Measurements from ENCODE around the gene FCN1. TPM values are rescaled to one million over a fixed set of nuclear protein-coding genes. Genes with fewer than 3 reads are reported as not detected.

FCN1 gene
- total and polyA plus RNA-seq, 2 of the 8 experiments (the other 6 are each of a cell fraction or from before 2014, with no cell fraction given): not detected

DNA sequence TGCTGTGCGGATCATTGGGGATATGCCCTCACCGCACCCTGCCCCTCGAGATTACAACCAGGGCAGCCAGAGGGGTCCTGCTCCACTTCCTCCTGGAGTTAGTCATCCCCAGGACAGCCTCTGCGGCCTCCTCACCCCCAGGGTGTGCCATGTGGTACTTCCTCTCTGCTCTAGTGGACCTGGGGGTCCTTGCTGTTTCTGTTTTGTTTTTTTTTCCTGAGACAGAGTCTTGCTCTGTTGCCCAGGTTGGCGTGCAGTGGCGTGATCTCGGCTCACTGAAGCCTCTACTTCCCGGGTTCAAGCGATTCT is 5.2 kb upstream of the FCN1 start:
- Histone ChIP-seq H2BK15ac (ENCODE audit: low read length) (no peak overlapping the region), H2BK12ac (ENCODE audit: low read depth, low read length) (no peak overlapping the region), H4K91ac (replicated peaks; ENCODE audit: insufficient read length, low read length) (no peak overlapping the region), H2BK5ac (ENCODE audit: low read depth, low read length) (no peak overlapping the region), H3K9ac (replicated peaks in 1 of 4; ENCODE audit: extremely low read depth in 1 of 4, low read depth in 3 of 4, low read length in 3 of 4) (no peak overlapping the region), H3K18ac (ENCODE audit: extremely low read depth, low read length) (no peak overlapping the region), H3K4me1 (replicated peaks in 1 of 4; ENCODE audit: control insufficient read depth in 3 of 4, insufficient read depth in 4 of 4, low read length in 3 of 4) (no peaks in the 10 kb centered on the region), H3K23me2 (ENCODE audit: low read depth, low read length) (no peaks in the 10 kb centered on the region), H2BK120ac (replicated peaks; ENCODE audit: low read depth, low read length) (no peak overlapping the region), H2AFZ (ENCODE audit: low read length) (no peak overlapping the region), H3K79me1 (ENCODE audit: low read depth, low read length) (no peaks in the 10 kb centered on the region), H3K27me3 (replicated peaks in 1 of 4; ENCODE audit: control insufficient read depth in 3 of 4, extremely low read depth in 1 of 4, insufficient read depth in 3 of 4, low read length in 3 of 4) (no peaks in the 10 kb centered on the region), H4K20me1 (replicated peaks in 1 of 2; ENCODE audit: control insufficient read depth in 1 of 2, insufficient read depth in 2 of 2, low read length in 2 of 2) (no peaks in the 10 kb centered on the region), H3K23ac (ENCODE audit: insufficient read length) (no peak overlapping the region), H3K4me2 (ENCODE audit: insufficient read depth in 1 of 2, low read depth in 2 of 2, low read length in 2 of 2) (no peak overlapping the region), H3K4me3 (ENCODE audit: extremely low read depth in 1 of 4, insufficient read depth in 2 of 4, low read depth in 3 of 4, low read length in 4 of 4) (no peak overlapping the region), H3K9me3 (ENCODE audit: insufficient read depth in 2 of 2, low read depth in 1 of 2, low read length in 1 of 2) (no peaks in the 10 kb centered on the region; a peak in 1 of 4 replicates), H3K56ac (replicated peaks; ENCODE audit: insufficient read length, low read depth, low read length) (no peak overlapping the region), H2BK20ac (ENCODE audit: low read length) (no peak overlapping the region), H4K8ac (ENCODE audit: extremely low read depth, insufficient read depth, low read length) (no peak overlapping the region), H3K36me3 (ENCODE audit: control insufficient read depth in 2 of 4, insufficient read depth in 4 of 4, low read length in 3 of 4) (no peaks in the 10 kb centered on the region), H4K5ac (ENCODE audit: insufficient read length, low read depth, low read length) (no peak overlapping the region), H3K4ac (replicated peaks; ENCODE audit: insufficient read length, low read depth, low read length) (no peak overlapping the region), H3K14ac (ENCODE audit: insufficient read length) (no peak overlapping the region), H2AK5ac (ENCODE audit: low read depth, low read length) (no peak overlapping the region), H3K79me2 (ENCODE audit: control insufficient read depth in 1 of 2, insufficient read depth in 2 of 2, low read length in 2 of 2) (no peaks in the 10 kb centered on the region), H3K27ac (ENCODE audit: low read depth, low read length) (no peak overlapping the region)
- 97% methylated on average over 9 of the region's 9 CpGs; no CpG with 5 or more reads in 1 of the 2 experiments for WGBS, 2 experiments (ENCODE audit: extremely low coverage in 1 of 2, insufficient coverage in 1 of 2, insufficient read length in 1 of 2, insufficient replicate concordance in 2 of 2, low coverage in 1 of 2, low lambda C conversion rate in 2 of 2, missing lambda C conversion rate in 1 of 2)
- no peak for DNase-seq (ENCODE audit: low read depth in 1 of 2, low spot score in 2 of 2)
- ChIA-PET CTCF (ENCODE audit: partially characterized antibody) (no interaction called here), POLR2A (ENCODE audit: partially characterized antibody) (no interaction called here)
- no peak for FAIRE-seq
- TF ChIP-seq ASH2L (IDR thresholded peaks at IDR 0.05; ENCODE audit: low read length): no peak
- TF ChIP-seq FOSL1 (IDR thresholded peaks at IDR 0.05; ENCODE audit: insufficient read depth, low read depth, low read length): no peak

All from H1 (cell line).